Chondrocyte (in vitro differentiated cells): ENCODE measurements around the gene WEE1. TPM values are rescaled to one million over a fixed set of nuclear protein-coding genes. Genes with fewer than 3 reads are reported as not detected.

ENCODE experiments used
- DNase-seq: peaks from one replicate; pipeline ENCODE4 v3.0.0; 2021; ENCODE audit warnings: mixed read lengths, low spot score
- H3K27ac Mint-ChIP-seq: one replicate; pipeline ENCODE4 v1.8.0; 2021; ENCODE audit warnings: mild to moderate bottlenecking, moderate library complexity, mixed read lengths; ENCODE audit not compliant: unreplicated experiment
- H3K27me3 Mint-ChIP-seq: 2 replicates; pipeline ENCODE4 v1.8.0; 2021; ENCODE audit warnings: low read depth, mixed read lengths
- H3K36me3 Mint-ChIP-seq: 2 replicates; pipeline ENCODE4 v1.8.0; 2021; ENCODE audit warnings: low read depth, mixed read lengths
- H3K4me1 Mint-ChIP-seq: 2 replicates; pipeline ENCODE4 v1.8.0; 2021; ENCODE audit warnings: low read depth, mild to moderate bottlenecking, mixed read lengths
- H3K4me3 Mint-ChIP-seq: one replicate; pipeline ENCODE4 v1.8.0; 2021; ENCODE audit warnings: mild to moderate bottlenecking, moderate library complexity, mixed read lengths; ENCODE audit not compliant: unreplicated experiment
- H3K9me3 Mint-ChIP-seq: 2 replicates; pipeline ENCODE4 v1.8.0; 2021; ENCODE audit warnings: low read depth, mixed read lengths
- total RNA-seq: library from RNA; stranded (reverse); gene quantifications from 3 replicates; pipeline ENCODE4 v1.2.1, GENCODE V29; 2021
- TF ChIP-seq, protein P1 (sequence below): fragments of 200-600 bp; sonication (generic); IDR thresholded peaks from 2 replicates; pipeline ENCODE4 v1.5.0; 2021; ENCODE audit warnings: antibody characterized with exemption, mild to moderate bottlenecking, moderate library complexity

WEE1 gene
- total RNA-seq, 1 donor from 2014 or later: 17.8 TPM

GRCh38 chr11:9606809-9607510, 33.5 kb downstream of the WEE1 start:
- TF ChIP-seq, protein P1, sequence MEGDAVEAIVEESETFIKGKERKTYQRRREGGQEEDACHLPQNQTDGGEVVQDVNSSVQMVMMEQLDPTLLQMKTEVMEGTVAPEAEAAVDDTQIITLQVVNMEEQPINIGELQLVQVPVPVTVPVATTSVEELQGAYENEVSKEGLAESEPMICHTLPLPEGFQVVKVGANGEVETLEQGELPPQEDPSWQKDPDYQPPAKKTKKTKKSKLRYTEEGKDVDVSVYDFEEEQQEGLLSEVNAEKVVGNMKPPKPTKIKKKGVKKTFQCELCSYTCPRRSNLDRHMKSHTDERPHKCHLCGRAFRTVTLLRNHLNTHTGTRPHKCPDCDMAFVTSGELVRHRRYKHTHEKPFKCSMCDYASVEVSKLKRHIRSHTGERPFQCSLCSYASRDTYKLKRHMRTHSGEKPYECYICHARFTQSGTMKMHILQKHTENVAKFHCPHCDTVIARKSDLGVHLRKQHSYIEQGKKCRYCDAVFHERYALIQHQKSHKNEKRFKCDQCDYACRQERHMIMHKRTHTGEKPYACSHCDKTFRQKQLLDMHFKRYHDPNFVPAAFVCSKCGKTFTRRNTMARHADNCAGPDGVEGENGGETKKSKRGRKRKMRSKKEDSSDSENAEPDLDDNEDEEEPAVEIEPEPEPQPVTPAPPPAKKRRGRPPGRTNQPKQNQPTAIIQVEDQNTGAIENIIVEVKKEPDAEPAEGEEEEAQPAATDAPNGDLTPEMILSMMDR: no peak
- Mint-ChIP-seq H3K4me1 (peaks cover 4% of the 10 kb centered on the region), H3K27me3 (no peaks in the 10 kb centered on the region), H3K27ac (no peak overlapping the region), H3K9me3 (no peaks in the 10 kb centered on the region), H3K4me3 (no peak overlapping the region), H3K36me3 (no peaks in the 10 kb centered on the region)
- DNase-seq: no peak

DNA sequence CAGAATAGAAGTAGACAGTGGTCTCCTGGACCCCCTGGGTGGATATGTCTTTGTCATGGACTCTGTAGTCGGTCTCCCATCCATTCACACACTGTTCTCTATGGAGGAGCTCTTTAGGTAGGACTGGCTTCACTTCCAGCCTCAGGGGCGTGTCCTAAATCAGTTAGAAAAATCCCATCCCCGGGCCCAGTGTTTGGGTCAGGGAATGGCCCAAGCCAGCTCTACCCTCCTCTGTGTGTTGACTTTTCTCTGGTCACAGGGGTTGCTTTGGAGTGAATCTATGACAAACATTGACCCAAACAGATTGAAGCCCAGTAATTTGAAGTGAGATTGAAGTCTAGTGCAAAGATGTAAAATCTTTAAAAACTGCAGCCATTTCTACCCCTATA, 34.0 kb downstream of the WEE1 start:
- no peaks in the 10 kb centered on the region for H3K27me3 Mint-ChIP-seq
- no peaks in the 10 kb centered on the region for H3K36me3 Mint-ChIP-seq

GRCh38 chr11:9609002-9609759, 35.7 kb downstream of the WEE1 start:
- TF ChIP-seq, protein P1: no peak
- Mint-ChIP-seq H3K9me3 (no peaks in the 10 kb centered on the region), H3K27ac (no peak overlapping the region), H3K36me3 (no peaks in the 10 kb centered on the region), H3K4me1 (peaks cover 19% of the 10 kb centered on the region), H3K27me3 (no peaks in the 10 kb centered on the region), H3K4me3 (no peak overlapping the region)
- no peak for DNase-seq

More for the DNA sequence above, 34.0 kb downstream of the WEE1 start:
- no peak overlapping the region for H3K27ac Mint-ChIP-seq
- TF ChIP-seq, protein P1: no peak
- no peaks in the 10 kb centered on the region for H3K9me3 Mint-ChIP-seq
- no peak for DNase-seq
- peaks cover 5% of the 10 kb centered on the region for H3K4me1 Mint-ChIP-seq
- no peak overlapping the region for H3K4me3 Mint-ChIP-seq

DNA sequence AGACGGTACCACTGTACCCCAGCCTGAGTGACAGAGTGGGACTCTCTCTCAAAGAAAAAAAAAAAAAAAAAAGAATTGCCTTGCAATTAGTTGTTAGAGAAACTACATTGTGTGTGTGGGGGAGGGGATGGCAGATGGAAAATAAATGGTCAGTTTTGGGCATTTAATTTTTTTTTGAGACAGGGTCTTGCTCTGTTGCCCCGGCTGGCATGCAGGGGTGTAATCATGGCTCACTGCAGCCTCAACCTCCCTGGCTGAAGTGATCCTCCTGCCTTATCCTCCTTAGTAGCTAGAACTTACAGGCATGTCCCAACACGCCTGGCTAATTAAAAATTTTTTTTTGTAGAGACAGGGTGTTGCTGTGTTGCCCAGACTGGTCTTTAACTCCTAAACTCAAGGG, 36.4 kb downstream of the WEE1 start:
- peaks cover 25% of the 10 kb centered on the region for H3K4me1 Mint-ChIP-seq
- TF ChIP-seq, protein P1: no peak
- no peak overlapping the region for H3K27ac Mint-ChIP-seq
- no peak for DNase-seq
- no peak overlapping the region for H3K4me3 Mint-ChIP-seq
- H3K9me3 Mint-ChIP-seq: no peaks in the 10 kb centered on the region
- no peaks in the 10 kb centered on the region for H3K36me3 Mint-ChIP-seq
- H3K27me3 Mint-ChIP-seq: no peaks in the 10 kb centered on the region

DNA sequence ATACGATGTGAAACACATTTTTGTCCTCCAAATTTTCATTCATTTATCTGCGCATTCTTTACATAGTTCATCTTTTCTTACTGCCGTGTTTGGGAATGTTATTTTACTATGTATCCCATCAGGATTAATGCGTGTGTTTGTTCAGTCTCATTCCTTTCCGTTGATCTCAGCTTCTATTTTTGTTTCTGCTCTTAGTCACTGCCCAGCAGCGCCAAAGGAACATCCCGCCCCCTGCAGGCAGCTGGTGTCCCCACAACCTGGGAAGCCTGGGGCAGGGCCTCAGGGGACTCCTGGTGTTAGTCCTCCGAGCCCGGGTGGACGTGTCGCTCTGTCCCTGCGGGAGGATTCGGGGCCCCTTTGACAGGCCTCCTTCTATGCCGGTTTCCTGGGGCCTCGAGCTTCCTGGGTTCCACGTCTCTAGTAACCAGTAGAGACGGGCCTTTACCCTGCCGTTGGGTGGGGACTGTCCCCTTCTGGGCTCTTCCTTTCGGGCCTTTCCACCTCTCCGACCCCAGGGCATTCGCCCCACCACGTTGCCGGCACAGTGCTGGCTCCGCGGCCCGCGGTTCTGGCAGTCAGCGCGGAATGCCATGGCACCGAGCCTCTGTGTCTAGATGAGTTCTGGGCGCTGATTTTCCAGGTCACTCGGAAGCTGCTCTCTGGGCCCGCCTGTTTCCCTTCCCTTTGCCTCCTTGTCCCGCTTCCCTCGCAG, 39.8 kb downstream of the WEE1 start:
- no peaks in the 10 kb centered on the region for H3K9me3 Mint-ChIP-seq
- H3K4me3 Mint-ChIP-seq: peak overlapping the region; percentile 75
- DNase-seq: peak; percentile 96
- H3K27ac Mint-ChIP-seq: peak overlapping the region; percentile 100
- TF ChIP-seq, protein P1: peak; percentile 94
- H3K27me3 Mint-ChIP-seq: no peaks in the 10 kb centered on the region
- peaks cover 41% of the 10 kb centered on the region for H3K4me1 Mint-ChIP-seq
- no peaks in the 10 kb centered on the region for H3K36me3 Mint-ChIP-seq
